Fibroblast of skin of abdomen (primary cell): ENCODE data around the gene PEX7. TPM values are rescaled to one million over a fixed set of nuclear protein-coding genes. Genes with fewer than 3 reads are reported as not detected.
"Not testable (repeated sequence)": the region's sequence is repeated elsewhere in the genome, so short reads cannot be mapped to it uniquely, and the experiment has no call there.

Source experiments
- DNase-seq: peaks from one replicate; pipeline ENCODE4 v3.0.0-alpha.2; 2013
- polyA plus RNA-seq, 2 experiments: library from polyadenylated mRNA; unstranded; fragments of 120-200 nt; gene quantifications; one replicate each; pipeline ENCODE4 v1.2.1, GENCODE V29; 2013; ENCODE audit not compliant: insufficient read length in 2 of 2

Gene PEX7
- polyA plus RNA-seq (2013, experiment 1 of 2; ENCODE audit: insufficient read length), result 5.4 TPM
- polyA plus RNA-seq (2013, experiment 2 of 2; ENCODE audit: insufficient read length), result 6.0 TPM

- peak; percentile 93 for DNase-seq
These were observed at the start of gene PEX7 for GRCh38 chr6:136822376-136823127. TSS of gene PEX7 (plus strand) at chr6:136822592. CDS start at chr6:136822666, 74 bp downstream.

- no peak for DNase-seq
These were observed 49.5 kb upstream of the PEX7 start for GRCh38 chr6:136772685-136773472.

- DNase-seq, result no peak
These were observed 49.0 kb upstream of the PEX7 start for GRCh38 chr6:136773473-136773796.

GRCh38 chr6:136774228-136775041 lies 48.0 kb upstream of the PEX7 start:
- peak; percentile 68 for DNase-seq

- DNase-seq, result no peak
These were observed 47.3 kb upstream of the PEX7 start for GRCh38 chr6:136775081-136775480.

- DNase-seq, result peak; percentile 42
These were observed 46.8 kb upstream of the PEX7 start for GRCh38 chr6:136775548-136775947.

GRCh38 chr6:136777651-136778050 lies 44.7 kb upstream of the PEX7 start:
- no peak for DNase-seq

- no peak for DNase-seq
These were observed 42.7 kb upstream of the PEX7 start for GRCh38 chr6:136779682-136780081.

GRCh38 chr6:136780972-136781371 lies 41.4 kb upstream of the PEX7 start:
- DNase-seq, result no peak

GRCh38 chr6:136782021-136782770 lies 40.2 kb upstream of the PEX7 start:
- DNase-seq, result peak; percentile 58

- DNase-seq, result no peak
These were observed 39.4 kb upstream of the PEX7 start for GRCh38 chr6:136783021-136783420.

GRCh38 chr6:136783495-136784270 lies 38.7 kb upstream of the PEX7 start:
- DNase-seq, result no peak

GRCh38 chr6:136784271-136784664 lies 38.1 kb upstream of the PEX7 start:
- DNase-seq, result no peak

- DNase-seq, result no peak
These were observed 37.3 kb upstream of the PEX7 start for GRCh38 chr6:136784910-136785746.

- no peak for DNase-seq
These were observed 35.7 kb upstream of the PEX7 start for GRCh38 chr6:136786658-136787057.

GRCh38 chr6:136787726-136788068 lies 34.7 kb upstream of the PEX7 start:
- DNase-seq, result no peak

- peak; percentile 85 for DNase-seq
These were observed 34.1 kb upstream of the PEX7 start for GRCh38 chr6:136788069-136788902.

GRCh38 chr6:136789440-136789839 lies 33.0 kb upstream of the PEX7 start:
- not testable (repeated sequence) for DNase-seq
